ENCODE data around the gene ORM1.

Gene ORM1

GRCh38 chr9:114288193-114289091 lies 34.5 kb upstream of the ORM1 start:
- Histone ChIP-seq H3K27me3 (ENCODE audit: insufficient read depth, low read length) (no peaks in the 10 kb centered on the region), H3K79me2 (ENCODE audit: control insufficient read depth, insufficient read depth, low read length, unreplicated experiment) (no peaks in the 10 kb centered on the region), H2AFZ (ENCODE audit: low read length, unreplicated experiment) (no peak overlapping the region), H3K4me3 (ENCODE audit: low read depth, low read length) (no peak overlapping the region), H3K36me3 (ENCODE audit: insufficient read depth, low read length) (no peaks in the 10 kb centered on the region), H3K4me1 (ENCODE audit: control insufficient read depth, insufficient read depth, low read length, unreplicated experiment) (peaks cover 12% of the 10 kb centered on the region), H3K27ac (ENCODE audit: low read depth, low read length) (no peak overlapping the region)

GRCh38 chr9:114289106-114289505 lies 33.8 kb upstream of the ORM1 start:
- peaks cover 12% of the 10 kb centered on the region for H3K4me1 ChIP-seq (ENCODE audit: control insufficient read depth, insufficient read depth, low read length, unreplicated experiment)
- H2AFZ ChIP-seq (ENCODE audit: low read length, unreplicated experiment), result no peak overlapping the region
- no peaks in the 10 kb centered on the region for H3K27me3 ChIP-seq (ENCODE audit: insufficient read depth, low read length)
- H3K27ac ChIP-seq (ENCODE audit: low read depth, low read length), result no peak overlapping the region
- 0 out of 2 replicates have a peak, but pooled peaks cover under 1% of the 10 kb centered on the region for H3K36me3 ChIP-seq (ENCODE audit: insufficient read depth, low read length)
- no peaks in the 10 kb centered on the region for H3K79me2 ChIP-seq (ENCODE audit: control insufficient read depth, insufficient read depth, low read length, unreplicated experiment)
- H3K4me3 ChIP-seq (ENCODE audit: low read depth, low read length), result no peak overlapping the region

GRCh38 chr9:114289571-114290481 lies 33.1 kb upstream of the ORM1 start:
- Histone ChIP-seq H2AFZ (ENCODE audit: low read length, unreplicated experiment) (no peak overlapping the region), H3K4me1 (ENCODE audit: control insufficient read depth, insufficient read depth, low read length, unreplicated experiment) (peaks cover 12% of the 10 kb centered on the region), H3K27ac (ENCODE audit: low read depth, low read length) (no peak overlapping the region), H3K79me2 (ENCODE audit: control insufficient read depth, insufficient read depth, low read length, unreplicated experiment) (no peaks in the 10 kb centered on the region), H3K4me3 (ENCODE audit: low read depth, low read length) (no peak overlapping the region), H3K27me3 (ENCODE audit: insufficient read depth, low read length) (no peaks in the 10 kb centered on the region), H3K36me3 (ENCODE audit: insufficient read depth, low read length) (peaks cover 7% of the 10 kb centered on the region)

- no peaks in the 10 kb centered on the region for H3K27me3 ChIP-seq (ENCODE audit: insufficient read depth, low read length)
- H3K79me2 ChIP-seq (ENCODE audit: control insufficient read depth, insufficient read depth, low read length, unreplicated experiment), result no peaks in the 10 kb centered on the region
- peaks cover 7% of the 10 kb centered on the region for H3K4me1 ChIP-seq (ENCODE audit: control insufficient read depth, insufficient read depth, low read length, unreplicated experiment)
- peaks cover 14% of the 10 kb centered on the region for H3K36me3 ChIP-seq (ENCODE audit: insufficient read depth, low read length)
- H2AFZ ChIP-seq (ENCODE audit: low read length, unreplicated experiment), result no peak overlapping the region
- no peak overlapping the region for H3K4me3 ChIP-seq (ENCODE audit: low read depth, low read length)
- no peak overlapping the region for H3K27ac ChIP-seq (ENCODE audit: low read depth, low read length)
Measured at GRCh38 chr9:114290561-114290986, 32.3 kb upstream of the ORM1 start.

- Histone ChIP-seq H3K27ac (ENCODE audit: low read depth, low read length) (no peak overlapping the region), H3K79me2 (ENCODE audit: control insufficient read depth, insufficient read depth, low read length, unreplicated experiment) (no peaks in the 10 kb centered on the region), H3K27me3 (ENCODE audit: insufficient read depth, low read length) (no peaks in the 10 kb centered on the region), H3K4me1 (ENCODE audit: control insufficient read depth, insufficient read depth, low read length, unreplicated experiment) (peaks cover 2% of the 10 kb centered on the region), H2AFZ (ENCODE audit: low read length, unreplicated experiment) (no peak overlapping the region), H3K36me3 (ENCODE audit: insufficient read depth, low read length) (peaks cover 19% of the 10 kb centered on the region), H3K4me3 (ENCODE audit: low read depth, low read length) (no peak overlapping the region)
Measured at GRCh38 chr9:114291064-114291474, 31.8 kb upstream of the ORM1 start.

GRCh38 chr9:114291886-114292590 lies 30.9 kb upstream of the ORM1 start:
- H3K79me2 ChIP-seq (ENCODE audit: control insufficient read depth, insufficient read depth, low read length, unreplicated experiment), result no peaks in the 10 kb centered on the region
- H3K4me1 ChIP-seq (ENCODE audit: control insufficient read depth, insufficient read depth, low read length, unreplicated experiment), result no peaks in the 10 kb centered on the region
- no peak overlapping the region for H3K4me3 ChIP-seq (ENCODE audit: low read depth, low read length)
- no peaks in the 10 kb centered on the region for H3K27me3 ChIP-seq (ENCODE audit: insufficient read depth, low read length)
- no peak overlapping the region for H3K27ac ChIP-seq (ENCODE audit: low read depth, low read length)
- H3K36me3 ChIP-seq (ENCODE audit: insufficient read depth, low read length), result peaks cover 26% of the 10 kb centered on the region
- H2AFZ ChIP-seq (ENCODE audit: low read length, unreplicated experiment), result no peak overlapping the region

- H3K27me3 ChIP-seq (ENCODE audit: insufficient read depth, low read length), result no peaks in the 10 kb centered on the region
- no peaks in the 10 kb centered on the region for H3K79me2 ChIP-seq (ENCODE audit: control insufficient read depth, insufficient read depth, low read length, unreplicated experiment)
- no peak overlapping the region for H2AFZ ChIP-seq (ENCODE audit: low read length, unreplicated experiment)
- H3K27ac ChIP-seq (ENCODE audit: low read depth, low read length), result no peak overlapping the region
- no peaks in the 10 kb centered on the region for H3K4me1 ChIP-seq (ENCODE audit: control insufficient read depth, insufficient read depth, low read length, unreplicated experiment)
- H3K4me3 ChIP-seq (ENCODE audit: low read depth, low read length), result no peak overlapping the region
- peaks cover 26% of the 10 kb centered on the region for H3K36me3 ChIP-seq (ENCODE audit: insufficient read depth, low read length)
Measured at GRCh38 chr9:114294664-114295063, 28.2 kb upstream of the ORM1 start.

GRCh38 chr9:114296338-114296737 lies 26.6 kb upstream of the ORM1 start:
- Histone ChIP-seq H3K36me3 (ENCODE audit: insufficient read depth, low read length) (peaks cover 26% of the 10 kb centered on the region), H2AFZ (ENCODE audit: low read length, unreplicated experiment) (no peak overlapping the region), H3K4me3 (ENCODE audit: low read depth, low read length) (no peak overlapping the region), H3K27ac (ENCODE audit: low read depth, low read length) (no peak overlapping the region), H3K79me2 (ENCODE audit: control insufficient read depth, insufficient read depth, low read length, unreplicated experiment) (no peaks in the 10 kb centered on the region), H3K4me1 (ENCODE audit: control insufficient read depth, insufficient read depth, low read length, unreplicated experiment) (no peaks in the 10 kb centered on the region), H3K27me3 (ENCODE audit: insufficient read depth, low read length) (no peaks in the 10 kb centered on the region)

- H3K4me3 ChIP-seq (ENCODE audit: low read depth, low read length), result no peak overlapping the region
- H3K27me3 ChIP-seq (ENCODE audit: insufficient read depth, low read length), result no peaks in the 10 kb centered on the region
- H2AFZ ChIP-seq (ENCODE audit: low read length, unreplicated experiment), result no peak overlapping the region
- H3K4me1 ChIP-seq (ENCODE audit: control insufficient read depth, insufficient read depth, low read length, unreplicated experiment), result no peaks in the 10 kb centered on the region
- H3K79me2 ChIP-seq (ENCODE audit: control insufficient read depth, insufficient read depth, low read length, unreplicated experiment), result no peaks in the 10 kb centered on the region
- no peak overlapping the region for H3K27ac ChIP-seq (ENCODE audit: low read depth, low read length)
- H3K36me3 ChIP-seq (ENCODE audit: insufficient read depth, low read length), result peaks cover 21% of the 10 kb centered on the region
Measured at GRCh38 chr9:114299286-114300152, 23.4 kb upstream of the ORM1 start.

All from ACC112 (cell line).